GM18868 (cell line): ENCODE data around the gene CCND3.

Source experiments
- ATAC-seq: cut with Tn5 transposase; IDR thresholded peaks from one replicate; pipeline ENCODE4 v1.9.1; 2021; ENCODE audit warnings: mild to moderate bottlenecking, moderate library complexity; ENCODE audit not compliant: unreplicated experiment

The CCND3 gene

DNA sequence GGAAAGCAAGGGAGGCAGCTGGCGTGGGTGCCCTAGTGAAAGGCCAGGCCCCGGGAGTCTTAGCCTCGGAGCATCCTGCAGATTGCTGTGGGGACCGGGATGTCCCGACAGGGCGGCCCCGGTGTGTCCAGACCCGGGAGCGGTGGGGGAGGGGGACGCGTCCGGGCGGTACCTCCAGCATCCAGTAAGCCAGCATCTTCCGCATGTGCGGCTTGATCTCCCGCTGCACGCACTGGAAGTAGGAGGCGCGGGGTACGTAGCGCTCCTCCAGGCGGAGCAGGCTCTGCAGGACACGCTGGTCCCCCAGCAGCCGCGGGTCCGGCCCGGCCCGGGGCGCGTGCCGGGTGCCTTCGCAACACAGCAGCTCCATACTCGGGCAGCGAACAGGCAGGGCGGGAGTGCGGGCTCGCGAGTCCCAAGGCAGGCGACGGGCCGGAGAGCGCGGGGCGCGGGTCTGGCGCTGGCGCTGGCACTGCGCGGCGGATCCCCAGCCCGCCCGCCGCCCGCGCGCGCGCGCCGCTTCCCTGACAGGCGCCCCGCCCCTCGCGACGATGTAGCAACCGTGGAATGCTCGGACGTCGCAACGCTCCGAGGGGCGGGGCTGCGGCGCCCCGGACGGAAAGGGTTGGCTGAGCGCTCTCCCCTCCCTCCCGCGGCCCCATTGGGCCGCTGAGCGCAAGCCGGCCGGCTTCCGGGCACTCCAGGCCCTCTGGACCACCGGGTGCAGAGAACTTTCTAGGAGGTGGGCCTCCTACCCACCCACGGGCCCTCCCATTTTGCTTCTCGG, at the start of gene CCND3:
TSS of gene CCND3 (minus strand) at position 529 of the 787 bp plus-strand sequence. CDS start at position 370, 159 bp downstream.
- peak; percentile 91 for ATAC-seq

GRCh38 chr6:41986339-41986738, 44.7 kb upstream of the CCND3 start:
- ATAC-seq: no peak

- no peak for ATAC-seq
Measured at GRCh38 chr6:41984623-41985022, 43.0 kb upstream of the CCND3 start.

- no peak for ATAC-seq
Measured at GRCh38 chr6:41976794-41977484, 35.3 kb upstream of the CCND3 start.

DNA sequence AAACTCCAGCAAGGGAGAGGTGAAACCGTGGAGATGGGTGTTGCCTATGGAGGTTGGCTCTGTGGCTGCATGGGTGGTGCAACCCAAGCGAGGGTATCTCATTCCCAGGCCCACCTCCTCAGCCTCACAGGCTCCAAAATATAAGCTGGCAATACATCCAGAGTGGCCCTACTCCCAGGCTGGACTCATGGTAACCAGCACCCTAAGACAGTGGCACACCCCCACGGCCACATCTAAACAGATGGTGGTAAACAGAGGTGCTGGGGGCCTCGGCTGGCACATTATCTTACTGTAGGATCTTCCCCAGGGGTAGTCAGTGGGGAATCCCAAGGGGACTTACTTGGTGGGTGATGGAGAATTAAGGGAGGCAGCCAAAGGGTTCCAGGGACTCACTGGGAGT, 33.7 kb upstream of the CCND3 start:
- ATAC-seq: no peak

DNA sequence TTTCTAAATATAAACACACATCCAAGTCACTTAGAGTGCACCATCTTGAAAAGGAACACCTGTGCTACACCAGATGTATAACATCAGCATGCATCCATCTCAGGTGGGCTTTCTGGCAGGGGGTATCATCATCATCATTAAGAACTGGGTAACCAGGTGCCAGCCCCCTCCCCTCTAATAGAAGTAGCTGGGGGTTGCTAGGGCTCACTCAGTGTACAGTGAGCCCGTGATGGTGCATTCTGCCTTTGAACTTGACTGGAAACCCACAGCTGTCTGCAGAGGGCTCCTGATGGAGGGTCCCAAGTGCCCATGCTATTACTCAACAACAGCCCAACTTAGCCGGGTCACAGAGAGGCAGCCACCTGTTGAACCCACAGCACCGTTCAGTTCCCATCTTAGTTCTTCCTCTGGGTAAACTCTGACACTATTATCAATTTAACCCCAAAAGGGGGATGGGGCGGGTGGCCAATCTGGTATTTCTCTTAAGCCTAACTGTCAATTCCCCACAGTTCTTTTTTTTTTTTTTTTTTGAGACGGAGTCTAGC, 32.7 kb upstream of the CCND3 start:
- no peak for ATAC-seq

DNA sequence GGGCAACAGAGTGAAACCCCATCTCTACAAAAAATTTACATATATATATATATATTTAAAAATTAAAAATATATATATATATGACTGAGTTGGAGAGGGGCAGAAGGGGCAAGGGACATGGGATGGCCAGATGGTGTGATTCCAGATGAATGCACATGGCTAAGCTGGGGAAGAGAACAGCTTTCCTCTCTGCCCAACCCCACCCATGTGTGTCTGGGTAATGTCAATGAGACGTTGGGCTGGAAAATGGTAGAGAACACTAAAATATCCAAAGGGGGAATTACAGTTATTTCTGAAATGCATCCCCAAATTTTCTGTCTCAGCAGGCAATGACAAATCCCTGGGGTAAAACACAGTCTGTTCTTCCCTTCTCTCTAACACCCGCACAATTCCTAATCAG, 31.2 kb upstream of the CCND3 start:
- no peak for ATAC-seq

- ATAC-seq: no peak
Measured at GRCh38 chr6:41970436-41970846, 28.8 kb upstream of the CCND3 start.

GRCh38 chr6:41967312-41968287, 26.0 kb upstream of the CCND3 start:
- ATAC-seq: no peak

- no peak for ATAC-seq
Measured at GRCh38 chr6:41966961-41967311, 25.3 kb upstream of the CCND3 start.

GRCh38 chr6:41966214-41966920, 24.8 kb upstream of the CCND3 start:
- ATAC-seq: no peak

- no peak for ATAC-seq
Measured at GRCh38 chr6:41965429-41966213, 24.0 kb upstream of the CCND3 start.

- ATAC-seq: no peak
Measured at GRCh38 chr6:41964201-41964887, 22.7 kb upstream of the CCND3 start.

DNA sequence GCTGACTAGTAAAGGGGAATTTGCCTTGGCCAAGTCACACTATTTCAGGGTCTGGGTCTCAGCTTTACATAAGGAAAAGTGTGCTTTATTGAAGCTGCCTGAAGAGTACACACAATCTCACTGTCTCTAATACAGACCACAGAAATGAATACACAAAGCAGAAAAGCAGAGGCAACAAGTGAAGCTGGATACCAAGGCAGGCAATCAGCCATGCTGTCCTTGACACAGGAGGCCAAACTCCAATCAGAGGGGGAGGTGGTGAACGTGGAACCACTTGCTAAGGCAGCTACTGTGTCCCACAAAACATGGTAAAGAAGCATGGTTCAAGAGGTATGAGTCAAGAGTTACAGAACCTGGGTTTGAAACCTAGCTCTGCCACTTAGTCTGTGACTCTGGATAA, 21.8 kb upstream of the CCND3 start:
- ATAC-seq: no peak

GRCh38 chr6:41960028-41960427, 18.4 kb upstream of the CCND3 start:
- ATAC-seq: no peak

DNA sequence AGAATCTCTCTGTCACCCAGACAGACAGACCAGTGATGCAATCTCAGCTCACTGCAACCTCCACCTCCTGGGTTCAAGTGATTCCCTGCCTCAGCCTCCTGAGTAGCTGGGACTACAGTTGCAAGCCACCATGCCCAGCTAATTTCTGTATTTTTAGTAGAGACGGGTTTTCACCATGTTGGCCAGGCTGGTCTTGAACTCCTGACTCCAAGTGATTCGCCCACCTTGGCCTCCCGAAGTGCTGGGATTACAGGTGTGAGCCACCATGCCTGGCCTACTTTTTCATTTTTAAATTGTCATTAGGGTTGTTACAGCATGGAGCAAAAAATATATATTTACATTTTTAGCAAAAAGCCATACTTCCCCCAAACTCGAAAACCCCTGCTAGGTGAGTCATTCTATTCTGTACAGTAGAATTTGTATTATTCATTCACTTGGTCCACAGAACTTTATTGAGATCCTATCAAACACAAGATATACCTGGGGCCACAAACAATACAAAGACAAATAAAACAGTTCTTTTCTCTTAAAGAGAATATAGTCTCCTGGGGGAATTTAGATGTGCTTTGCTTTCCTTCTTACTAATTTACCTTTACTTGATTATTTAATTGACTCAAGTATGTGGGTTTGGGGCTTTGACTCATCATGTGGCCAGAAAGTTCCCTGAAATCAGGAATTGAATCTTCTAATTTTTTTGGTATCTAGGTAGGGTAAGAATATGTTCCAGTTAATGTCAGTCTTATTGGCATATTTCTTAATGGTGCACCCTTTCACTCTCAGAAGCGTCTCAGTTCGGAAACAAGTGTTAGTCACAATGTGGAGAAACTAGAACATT, 16.6 kb upstream of the CCND3 start:
- no peak for ATAC-seq

- ATAC-seq: no peak
Measured at GRCh38 chr6:41957117-41957516, 15.5 kb upstream of the CCND3 start.

DNA sequence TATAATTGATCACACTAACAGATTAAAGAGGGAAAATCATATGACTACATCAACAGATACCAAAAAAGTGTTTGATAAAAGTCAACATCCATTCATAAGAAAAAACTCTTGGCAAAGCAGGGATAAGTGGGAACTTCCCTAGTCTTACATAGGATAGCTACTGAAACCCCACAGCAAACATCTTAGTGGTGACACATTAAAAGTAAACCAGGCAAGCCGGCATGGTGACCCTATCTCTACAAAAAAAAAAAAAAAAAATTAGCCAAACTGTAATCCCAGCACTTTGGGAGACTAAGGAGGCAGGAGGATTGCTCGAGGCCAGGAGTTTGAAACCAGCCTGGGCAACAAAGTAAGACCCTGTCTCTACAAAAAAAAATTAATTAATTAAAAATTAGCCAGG, 13.8 kb upstream of the CCND3 start:
- ATAC-seq: no peak
